Ascending aorta (tissue), 2 donors: ENCODE results near the gene EMX2. TPM values are rescaled to one million over a fixed set of nuclear protein-coding genes. Genes with fewer than 3 reads are reported as not detected.

ENCODE experiments used
- DNase-seq, 2 donors: peaks; one replicate each; pipeline ENCODE4 v3.0.0-alpha.2; 2019; ENCODE audit warnings: low spot score in 2 of 2
- H3K27ac ChIP-seq, 2 donors: fragments of 200-600 bp; sonication (generic); one replicate each; pipeline ENCODE4 v1.5.1; 2016 to 2017; ENCODE audit warnings: mild to moderate bottlenecking in 1 of 2
- H3K27me3 ChIP-seq: fragments of 200-600 bp; sonication (generic); one replicate; pipeline ENCODE4 v1.5.1; 2017
- H3K36me3 ChIP-seq, 2 donors: fragments of 200-600 bp; sonication (generic); one replicate each; pipeline ENCODE4 v1.5.1; 2016
- H3K4me1 ChIP-seq, 2 donors: fragments of 200-600 bp; sonication (generic); one replicate each; pipeline ENCODE4 v1.5.1; 2016 to 2017; ENCODE audit warnings: mild to moderate bottlenecking in 1 of 2
- H3K4me3 ChIP-seq, 2 donors: fragments of 200-600 bp; sonication (generic); one replicate each; pipeline ENCODE4 v1.5.1; 2016 to 2017; ENCODE audit warnings: mild to moderate bottlenecking in 1 of 2
- H3K9me3 ChIP-seq, 2 donors: fragments of 200-600 bp; sonication (generic); one replicate each; pipeline ENCODE4 v1.5.1; 2016
- CTCF ChIP-seq, 3 experiments: fragments of 200-600 bp in 2 of 3; fragments of 450-650 bp in 1 of 3; sonication (generic) in 2 of 3; IDR thresholded peaks; one replicate each; pipeline ENCODE4 v1.5.1; 2016 to 2019; ENCODE audit warnings: antibody characterized with exemption in 3 of 3, mild to moderate bottlenecking in 1 of 3, moderate library complexity in 1 of 3
- intact Hi-C: fragments of 100-400 bp; cut with DNase I; formaldehyde crosslinking; loops from one replicate; pipeline ENCODE4 v1.15.1; 2023
- total RNA-seq: library from RNA; depleted of rRNA; stranded (reverse); fragments of >200 nt; gene quantifications from one replicate; pipeline ENCODE4 v1.1.0, GENCODE V29; 2016

The EMX2 gene
- total RNA-seq, 1 donor from 2014 or later, result not detected

GRCh38 chr10:117546020-117546580, 3.6 kb downstream of the EMX2 start:
- Histone ChIP-seq H3K4me1 (peaks cover 6 to 22% of the 10 kb centered on the region in 2 donors), H3K27me3 (peaks cover 43% of the 10 kb centered on the region), H3K36me3 (no peaks in the 10 kb centered on the region), H3K4me3 (no peak overlapping the region), H3K9me3 (no peaks in the 10 kb centered on the region), H3K27ac (no peak overlapping the region)
- TF ChIP-seq CTCF (IDR thresholded peaks at IDR 0.05), result no peak
- intact Hi-C loops, result loop anchor here (10.0 kb wide), 1 partner anchor 171 kb away; the partner anchor contains the start of gene PDZD8
- DNase-seq, result no peak

- TF ChIP-seq CTCF (IDR thresholded peaks at IDR 0.05), result no peak
- no peaks in the 10 kb centered on the region for H3K9me3 ChIP-seq
- H3K4me1 ChIP-seq, result peaks cover 6 to 22% of the 10 kb centered on the region in 2 donors
- DNase-seq, result no peak
- peaks cover 40% of the 10 kb centered on the region for H3K27me3 ChIP-seq
- no peaks in the 10 kb centered on the region for H3K36me3 ChIP-seq
- no peak overlapping the region for H3K4me3 ChIP-seq
- no peak overlapping the region for H3K27ac ChIP-seq
- intact Hi-C loops, result loop anchor here (10.0 kb wide), 1 partner anchor 172 kb away; the partner anchor contains the start of gene PDZD8
Measured at GRCh38 chr10:117546581-117547015, 4.1 kb downstream of the EMX2 start.

DNA sequence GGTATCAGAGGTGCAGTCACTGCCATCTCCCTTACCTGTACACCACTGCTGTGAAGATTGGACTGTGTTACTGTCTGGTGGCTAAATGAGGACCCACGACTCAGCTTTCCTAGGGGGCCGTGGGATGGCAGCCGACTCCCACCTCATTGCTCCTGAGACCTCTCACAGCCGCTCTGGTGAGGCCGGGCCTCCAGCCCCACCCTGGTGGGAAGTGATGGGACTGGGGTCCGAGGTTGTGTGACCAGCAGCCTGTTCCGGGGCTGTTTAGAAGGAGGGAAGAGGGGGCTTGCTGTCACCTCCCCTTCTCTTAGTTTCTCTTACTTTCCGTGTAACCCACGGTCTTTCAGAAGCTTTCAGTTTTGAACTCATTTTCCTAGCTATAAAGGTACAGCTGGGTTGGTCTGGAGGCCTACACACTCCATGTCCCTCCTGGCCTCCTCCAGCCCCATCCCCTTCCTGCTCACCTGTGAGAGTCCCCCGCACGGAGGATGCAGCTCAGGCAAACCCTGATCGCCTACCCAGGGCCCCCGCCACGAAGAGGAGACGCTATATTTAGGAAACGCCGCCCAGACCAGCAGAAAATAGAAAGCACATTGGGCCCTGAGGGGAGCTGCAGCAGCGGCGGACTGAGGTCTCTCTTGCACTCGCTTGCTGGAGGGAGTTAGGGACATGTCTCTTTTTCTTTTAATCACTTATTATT, 4.6 kb downstream of the EMX2 start:
- no peak for TF ChIP-seq CTCF (IDR thresholded peaks at IDR 0.05)
- intact Hi-C loops, result loop anchor here (10.0 kb wide), 1 partner anchor 172 kb away; the partner anchor contains the start of gene PDZD8
- Histone ChIP-seq H3K9me3 (no peaks in the 10 kb centered on the region), H3K27me3 (peaks cover 37% of the 10 kb centered on the region), H3K4me1 (peaks cover 6 to 24% of the 10 kb centered on the region in 2 donors), H3K27ac (no peak overlapping the region), H3K4me3 (no peak overlapping the region), H3K36me3 (no peaks in the 10 kb centered on the region)
- no peak for DNase-seq

GRCh38 chr10:117547716-117548668, 5.4 kb downstream of the EMX2 start:
- H3K27me3 ChIP-seq, result peaks cover 32% of the 10 kb centered on the region
- no peak overlapping the region for H3K27ac ChIP-seq
- H3K9me3 ChIP-seq, result no peaks in the 10 kb centered on the region
- no peaks in the 10 kb centered on the region for H3K36me3 ChIP-seq
- intact Hi-C loops, result loop anchor here (10.0 kb wide), 1 partner anchor 173 kb away; the partner anchor contains the start of gene PDZD8
- H3K4me1 ChIP-seq, result peaks cover 5 to 24% of the 10 kb centered on the region in 2 donors
- no peak for TF ChIP-seq CTCF (IDR thresholded peaks at IDR 0.05)
- H3K4me3 ChIP-seq, result no peak overlapping the region
- no peak for DNase-seq

DNA sequence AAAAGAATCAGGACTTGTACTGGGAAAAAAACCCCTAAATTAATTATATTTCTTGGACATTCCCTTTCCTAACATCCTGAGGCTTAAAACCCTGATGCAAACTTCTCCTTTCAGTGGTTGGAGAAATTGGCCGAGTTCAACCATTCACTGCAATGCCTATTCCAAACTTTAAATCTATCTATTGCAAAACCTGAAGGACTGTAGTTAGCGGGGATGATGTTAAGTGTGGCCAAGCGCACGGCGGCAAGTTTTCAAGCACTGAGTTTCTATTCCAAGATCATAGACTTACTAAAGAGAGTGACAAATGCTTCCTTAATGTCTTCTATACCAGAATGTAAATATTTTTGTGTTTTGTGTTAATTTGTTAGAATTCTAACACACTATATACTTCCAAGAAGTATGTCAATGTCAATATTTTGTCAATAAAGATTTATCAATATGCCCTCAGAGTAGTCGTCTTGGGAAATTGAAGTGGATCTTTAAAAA, 6.6 kb downstream of the EMX2 start:
- H3K4me3 ChIP-seq, result no peak overlapping the region
- peaks cover 2 to 13% of the 10 kb centered on the region in 2 donors for H3K4me1 ChIP-seq
- TF ChIP-seq CTCF (IDR thresholded peaks at IDR 0.05), result no peak
- peaks cover 32% of the 10 kb centered on the region for H3K27me3 ChIP-seq
- H3K27ac ChIP-seq, result no peak overlapping the region
- intact Hi-C loops, result loop anchor here (10.0 kb wide), 1 partner anchor 174 kb away; the partner anchor contains the start of gene PDZD8
- H3K36me3 ChIP-seq, result no peaks in the 10 kb centered on the region
- H3K9me3 ChIP-seq, result no peaks in the 10 kb centered on the region
- DNase-seq, result no peak
